SK-N-SH treated with all-trans-retinoic acid at 6 μM for 48 hours (cell line): Measurements from ENCODE around the gene ABCC1.

ENCODE experiments used
- ARNTL ChIP-seq: fragments of 450-650 bp; formaldehyde crosslinking; IDR thresholded peaks from 2 replicates; pipeline ENCODE4 v1.5.0; 2020; ENCODE audit warnings: low read depth, mild to moderate bottlenecking, moderate library complexity, borderline replicate concordance
- CREB5 ChIP-seq: fragments of 250-450 bp; sonication (Bioruptor Pico); IDR thresholded peaks from 2 replicates; pipeline ENCODE4 v1.5.1; 2020; ENCODE audit warnings: low read depth, mild to moderate bottlenecking, moderate library complexity
- RARB ChIP-seq: fragments of 250-450 bp; sonication (Bioruptor Pico); IDR thresholded peaks from 2 replicates; pipeline ENCODE4 v1.8.0; 2021; ENCODE audit warnings: mild to moderate bottlenecking, moderate library complexity
- ZFP3 ChIP-seq: fragments of 250-450 bp; sonication (Bioruptor Pico); IDR thresholded peaks from 2 replicates; pipeline ENCODE4 v1.5.0; 2020; ENCODE audit warnings: mild to moderate bottlenecking, moderate library complexity
- ZFP30 ChIP-seq: fragments of 450-650 bp; formaldehyde crosslinking; IDR thresholded peaks from 2 replicates; pipeline ENCODE4 v1.5.0; 2022; ENCODE audit warnings: mild to moderate bottlenecking, moderate library complexity

GRCh38 chr16:16109453-16110110 is 160.2 kb downstream of the ABCC1 start:
- TF ChIP-seq CREB5 (CRISPR knock-in tag) (no peak), RARB (CRISPR knock-in tag) (no peak), ZFP30 (no peak), ZFP3 (no peak), ARNTL (CRISPR knock-in tag) (no peak)
